GM19468 (cell line): Measurements from ENCODE around the gene ZNF276.
"Not testable (repeated sequence)": the region's sequence is repeated elsewhere in the genome, so short reads cannot be mapped to it uniquely, and the experiment has no call there.

Experiments
- ATAC-seq: cut with Tn5 transposase; IDR thresholded peaks from one replicate; pipeline ENCODE4 v1.9.1; 2021; ENCODE audit warnings: mild to moderate bottlenecking, moderate library complexity, moderate number of reproducible peaks; ENCODE audit not compliant: unreplicated experiment; ENCODE audit errors: extremely low read depth

The ZNF276 gene

GRCh38 chr16:89695875-89696669, 25.3 kb upstream of the ZNF276 start:
- no peak for ATAC-seq

- no peak for ATAC-seq
Measured at GRCh38 chr16:89696670-89697128, 24.6 kb upstream of the ZNF276 start.

- no peak for ATAC-seq
Measured at GRCh38 chr16:89697161-89697615, 24.1 kb upstream of the ZNF276 start.

GRCh38 chr16:89697616-89698331, 23.6 kb upstream of the ZNF276 start:
- no peak for ATAC-seq

GRCh38 chr16:89698717-89699116, 22.6 kb upstream of the ZNF276 start:
- not testable (repeated sequence) for ATAC-seq

GRCh38 chr16:89699629-89700099, 21.7 kb upstream of the ZNF276 start:
- ATAC-seq = not testable (repeated sequence)

- peak; percentile 14 for ATAC-seq
Measured at GRCh38 chr16:89700100-89700648, 21.2 kb upstream of the ZNF276 start.

- ATAC-seq = no peak
Measured at GRCh38 chr16:89700649-89701424, 20.5 kb upstream of the ZNF276 start.

- ATAC-seq = peak; percentile 62
Measured at GRCh38 chr16:89701425-89702406, 19.6 kb upstream of the ZNF276 start, which contains the start of gene SPATA2L. Gene SPATA2L, minus strand, starts transcription at chr16:89701705. Its CDS starts 473 bp downstream, at chr16:89701232.

GRCh38 chr16:89704281-89704680, 17.1 kb upstream of the ZNF276 start:
- ATAC-seq = no peak

GRCh38 chr16:89705006-89705405, 16.3 kb upstream of the ZNF276 start:
- no peak for ATAC-seq

GRCh38 chr16:89706518-89707260, 14.6 kb upstream of the ZNF276 start:
- no peak for ATAC-seq

- no peak for ATAC-seq
Measured at GRCh38 chr16:89707695-89708094, 13.6 kb upstream of the ZNF276 start.

GRCh38 chr16:89708481-89708931, 12.8 kb upstream of the ZNF276 start:
- ATAC-seq = no peak

GRCh38 chr16:89709166-89709565, 12.2 kb upstream of the ZNF276 start:
- ATAC-seq = no peak

GRCh38 chr16:89709716-89710432, 11.5 kb upstream of the ZNF276 start:
- ATAC-seq = no peak
